Measurements from ENCODE around the gene SNUPN. TPM values are rescaled to one million over a fixed set of nuclear protein-coding genes. Genes with fewer than 3 reads are reported as not detected.
A peak's percentile ranks its signal among the peaks of the same experiment; 100 is the strongest.

The SNUPN gene
- total RNA-seq, 1 donor from 2014 or later: 19.5 TPM

DNA sequence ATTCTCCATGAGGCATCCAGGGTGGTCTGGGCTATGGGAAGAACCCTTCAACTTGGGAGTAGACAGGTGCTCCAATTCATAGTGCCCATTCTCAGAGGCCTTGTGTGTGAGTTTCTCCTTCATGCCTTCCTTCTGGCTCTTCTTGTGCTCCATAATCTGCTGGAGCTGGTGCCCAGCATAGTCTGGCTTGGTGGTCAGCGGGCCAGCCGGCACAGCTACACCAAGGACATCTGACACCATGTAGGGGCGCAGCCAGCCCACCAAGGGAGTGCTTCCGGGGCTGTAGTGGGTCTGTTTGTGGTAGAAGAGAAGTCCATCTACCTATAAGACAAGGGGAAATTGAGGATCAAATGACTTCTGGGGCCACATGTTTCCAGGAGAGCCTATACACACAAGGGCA, 27.2 kb downstream of the SNUPN start:
- H3K4me1 ChIP-seq: peaks cover 20% of the 10 kb centered on the region
- no peaks in the 10 kb centered on the region for H3K27me3 ChIP-seq (ENCODE audit: low read depth)
- no peaks in the 10 kb centered on the region for H3K9me3 ChIP-seq (replicated peaks)
- no peak overlapping the region for H3K27ac ChIP-seq (replicated peaks)
- H3K4me3 ChIP-seq: no peak overlapping the region
- DNase-seq: no peak
- intact Hi-C loops (cut with micrococcal nuclease): no loop called here
- peaks cover 62% of the 10 kb centered on the region for H3K36me3 ChIP-seq
- TF ChIP-seq, protein P1, sequence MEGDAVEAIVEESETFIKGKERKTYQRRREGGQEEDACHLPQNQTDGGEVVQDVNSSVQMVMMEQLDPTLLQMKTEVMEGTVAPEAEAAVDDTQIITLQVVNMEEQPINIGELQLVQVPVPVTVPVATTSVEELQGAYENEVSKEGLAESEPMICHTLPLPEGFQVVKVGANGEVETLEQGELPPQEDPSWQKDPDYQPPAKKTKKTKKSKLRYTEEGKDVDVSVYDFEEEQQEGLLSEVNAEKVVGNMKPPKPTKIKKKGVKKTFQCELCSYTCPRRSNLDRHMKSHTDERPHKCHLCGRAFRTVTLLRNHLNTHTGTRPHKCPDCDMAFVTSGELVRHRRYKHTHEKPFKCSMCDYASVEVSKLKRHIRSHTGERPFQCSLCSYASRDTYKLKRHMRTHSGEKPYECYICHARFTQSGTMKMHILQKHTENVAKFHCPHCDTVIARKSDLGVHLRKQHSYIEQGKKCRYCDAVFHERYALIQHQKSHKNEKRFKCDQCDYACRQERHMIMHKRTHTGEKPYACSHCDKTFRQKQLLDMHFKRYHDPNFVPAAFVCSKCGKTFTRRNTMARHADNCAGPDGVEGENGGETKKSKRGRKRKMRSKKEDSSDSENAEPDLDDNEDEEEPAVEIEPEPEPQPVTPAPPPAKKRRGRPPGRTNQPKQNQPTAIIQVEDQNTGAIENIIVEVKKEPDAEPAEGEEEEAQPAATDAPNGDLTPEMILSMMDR (IDR thresholded peaks at IDR 0.05; ENCODE audit: borderline replicate concordance): no peak

GRCh38 chr15:75597667-75598341, 27.7 kb downstream of the SNUPN start:
- Histone ChIP-seq H3K27ac (replicated peaks) (no peak overlapping the region), H3K27me3 (ENCODE audit: low read depth) (no peaks in the 10 kb centered on the region), H3K4me1 (peaks cover 20% of the 10 kb centered on the region), H3K36me3 (peaks cover 62% of the 10 kb centered on the region), H3K9me3 (replicated peaks) (no peaks in the 10 kb centered on the region), H3K4me3 (no peak overlapping the region)
- DNase-seq: no peak
- intact Hi-C loops (cut with micrococcal nuclease): no loop called here
- TF ChIP-seq, protein P1 (IDR thresholded peaks at IDR 0.05; ENCODE audit: borderline replicate concordance): peak; percentile 34

GRCh38 chr15:75596703-75597345, 28.7 kb downstream of the SNUPN start:
- no peak overlapping the region for H3K4me3 ChIP-seq
- H3K9me3 ChIP-seq (replicated peaks): no peaks in the 10 kb centered on the region
- DNase-seq: no peak
- no peaks in the 10 kb centered on the region for H3K27me3 ChIP-seq (ENCODE audit: low read depth)
- peaks cover 52% of the 10 kb centered on the region for H3K36me3 ChIP-seq
- H3K27ac ChIP-seq (replicated peaks): no peak overlapping the region
- H3K4me1 ChIP-seq: peaks cover 22% of the 10 kb centered on the region
- TF ChIP-seq, protein P1 (IDR thresholded peaks at IDR 0.05; ENCODE audit: borderline replicate concordance): no peak
- intact Hi-C loops (cut with micrococcal nuclease): no loop called here

DNA sequence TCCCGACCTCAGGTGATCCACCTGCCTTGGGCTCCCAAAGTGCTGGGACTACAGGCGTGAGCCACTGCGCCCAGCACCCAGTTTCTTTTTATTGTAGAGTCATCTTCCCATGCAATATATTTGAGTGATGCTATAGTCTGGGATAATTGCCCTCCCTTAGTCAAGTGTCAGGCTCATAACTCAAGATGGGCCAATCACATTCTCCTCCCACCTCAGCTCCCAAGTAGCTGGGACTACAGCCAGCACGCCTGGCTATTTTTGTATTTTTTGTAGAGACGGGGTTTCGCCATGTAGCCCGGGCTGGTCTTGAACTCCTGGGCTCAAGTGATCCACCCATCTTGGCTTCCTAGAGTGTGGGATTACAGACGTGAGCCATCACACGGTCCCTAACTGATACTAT, 31.2 kb downstream of the SNUPN start:
- DNase-seq: no peak
- Histone ChIP-seq H3K4me3 (no peak overlapping the region), H3K27me3 (ENCODE audit: low read depth) (no peaks in the 10 kb centered on the region), H3K9me3 (replicated peaks) (no peaks in the 10 kb centered on the region), H3K27ac (replicated peaks) (no peak overlapping the region), H3K4me1 (peaks cover 30% of the 10 kb centered on the region), H3K36me3 (peaks cover 27% of the 10 kb centered on the region)
- TF ChIP-seq, protein P1 (IDR thresholded peaks at IDR 0.05; ENCODE audit: borderline replicate concordance): no peak
- intact Hi-C loops (cut with micrococcal nuclease): no loop called here

DNA sequence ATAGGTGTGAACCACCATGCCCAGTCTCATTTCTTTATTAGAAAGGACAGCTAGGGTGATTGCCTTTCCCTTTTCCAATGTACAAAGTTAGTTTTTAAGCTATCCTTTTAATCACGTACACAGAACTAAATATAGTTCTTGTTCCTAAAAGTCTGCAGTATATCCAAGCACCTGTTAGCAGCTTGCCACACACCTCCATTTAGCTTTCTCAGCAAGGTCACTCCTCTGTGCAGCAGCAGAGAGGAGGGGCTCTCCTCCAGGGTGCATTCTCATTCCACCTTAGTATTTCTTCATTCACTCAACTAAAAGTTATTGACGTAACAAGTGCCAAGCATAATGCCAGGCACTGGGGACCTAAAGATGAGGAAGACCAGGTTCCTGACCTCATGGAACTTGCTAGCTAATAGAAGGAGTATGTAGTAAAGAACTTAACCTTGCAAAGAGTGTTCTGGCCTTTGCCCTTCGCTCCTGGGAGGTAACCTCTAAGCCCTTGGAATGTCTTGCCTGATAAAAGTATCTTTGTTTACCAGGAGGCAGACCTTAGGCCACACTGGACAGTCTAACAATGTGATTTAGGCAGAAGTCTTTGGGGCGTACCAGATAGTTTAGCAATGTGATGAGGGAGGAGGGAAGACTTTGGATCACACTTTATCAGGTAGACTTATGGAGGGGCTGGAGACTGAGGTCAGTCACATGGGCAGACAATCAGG, 33.7 kb downstream of the SNUPN start:
- H3K4me1 ChIP-seq: peaks cover 14% of the 10 kb centered on the region
- intact Hi-C loops (cut with micrococcal nuclease): no loop called here
- DNase-seq: no peak
- no peaks in the 10 kb centered on the region for H3K27me3 ChIP-seq (ENCODE audit: low read depth)
- no peaks in the 10 kb centered on the region for H3K9me3 ChIP-seq (replicated peaks)
- H3K36me3 ChIP-seq: peaks cover 8% of the 10 kb centered on the region
- no peak overlapping the region for H3K4me3 ChIP-seq
- TF ChIP-seq, protein P1 (IDR thresholded peaks at IDR 0.05; ENCODE audit: borderline replicate concordance): no peak
- no peak overlapping the region for H3K27ac ChIP-seq (replicated peaks)

All from left ventricle myocardium inferior (tissue), 1 donor.